NAMALWA (cell line): ENCODE results near the gene SPRY2.
"Not testable (repeated sequence)": the region's sequence is repeated elsewhere in the genome, so short reads cannot be mapped to it uniquely, and the experiment has no call there.

Experiments
- DNase-seq: peaks from one replicate; pipeline ENCODE4 v3.0.0-alpha.2; 2015; ENCODE audit warnings: low spot score

SPRY2 gene

GRCh38 chr13:80341101-80341755 is at the start of gene SPRY2:
SPRY2 (minus strand) TSS chr13:80341126; CDS start chr13:80337705, 3,421 bp downstream.
- no peak for DNase-seq

GRCh38 chr13:80390338-80390737 is 49.4 kb upstream of the SPRY2 start:
- DNase-seq, result no peak

- no peak for DNase-seq
These were observed 48.4 kb upstream of the SPRY2 start for GRCh38 chr13:80389073-80390038.

GRCh38 chr13:80388506-80388905 is 47.6 kb upstream of the SPRY2 start:
- no peak for DNase-seq

GRCh38 chr13:80386592-80386991 is 45.7 kb upstream of the SPRY2 start:
- no peak for DNase-seq

- DNase-seq, result no peak
These were observed 45.1 kb upstream of the SPRY2 start for GRCh38 chr13:80386002-80386401.

GRCh38 chr13:80382576-80382975 is 41.6 kb upstream of the SPRY2 start:
- no peak for DNase-seq

GRCh38 chr13:80379245-80379644 is 38.3 kb upstream of the SPRY2 start:
- no peak for DNase-seq

- DNase-seq, result no peak
These were observed 35.6 kb upstream of the SPRY2 start for GRCh38 chr13:80376554-80376953.

- DNase-seq, result no peak
These were observed 34.0 kb upstream of the SPRY2 start for GRCh38 chr13:80374901-80375300.

- no peak for DNase-seq
These were observed 33.5 kb upstream of the SPRY2 start for GRCh38 chr13:80374444-80374843.

- DNase-seq, result no peak
These were observed 31.0 kb upstream of the SPRY2 start for GRCh38 chr13:80371840-80372509.

- DNase-seq, result no peak
These were observed 26.5 kb upstream of the SPRY2 start for GRCh38 chr13:80367473-80367872.

GRCh38 chr13:80363890-80364503 is 23.1 kb upstream of the SPRY2 start:
- DNase-seq, result peak; percentile 46

GRCh38 chr13:80362481-80362880 is 21.6 kb upstream of the SPRY2 start:
- DNase-seq, result no peak

- peak; percentile 50 for DNase-seq
These were observed 21.0 kb upstream of the SPRY2 start for GRCh38 chr13:80361883-80362327.

- DNase-seq, result no peak
These were observed 20.4 kb upstream of the SPRY2 start for GRCh38 chr13:80361298-80361697.

- DNase-seq, result no peak
These were observed 19.5 kb upstream of the SPRY2 start for GRCh38 chr13:80360453-80360800.

GRCh38 chr13:80359778-80360452 is 19.0 kb upstream of the SPRY2 start:
- no peak for DNase-seq

- DNase-seq, result no peak
These were observed 18.5 kb upstream of the SPRY2 start for GRCh38 chr13:80359414-80359777.

- DNase-seq, result not testable (repeated sequence)
These were observed 14.7 kb upstream of the SPRY2 start for GRCh38 chr13:80355496-80356094.
